ENCODE measurements around the gene SLFN14.

DNA sequence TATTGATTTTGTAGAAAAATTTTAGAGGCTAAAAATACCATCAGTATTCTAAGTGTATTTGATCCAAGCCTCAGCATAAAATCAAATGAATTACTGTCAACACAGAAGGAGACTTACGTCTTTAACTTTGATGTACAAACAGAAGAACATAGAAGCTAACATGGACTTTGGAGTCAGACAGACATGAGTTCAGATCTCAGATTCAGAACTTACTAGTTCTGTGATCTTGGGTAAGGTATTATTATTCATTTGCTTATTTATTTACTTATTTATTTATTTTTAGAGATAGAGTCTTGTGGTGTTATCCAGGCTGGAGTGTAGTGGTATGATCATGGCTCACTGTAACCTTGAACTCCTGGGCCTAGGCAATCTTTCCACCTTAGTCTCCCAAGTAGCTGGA lies 19.2 kb downstream of the SLFN14 start:
- TF ChIP-seq, protein P1, sequence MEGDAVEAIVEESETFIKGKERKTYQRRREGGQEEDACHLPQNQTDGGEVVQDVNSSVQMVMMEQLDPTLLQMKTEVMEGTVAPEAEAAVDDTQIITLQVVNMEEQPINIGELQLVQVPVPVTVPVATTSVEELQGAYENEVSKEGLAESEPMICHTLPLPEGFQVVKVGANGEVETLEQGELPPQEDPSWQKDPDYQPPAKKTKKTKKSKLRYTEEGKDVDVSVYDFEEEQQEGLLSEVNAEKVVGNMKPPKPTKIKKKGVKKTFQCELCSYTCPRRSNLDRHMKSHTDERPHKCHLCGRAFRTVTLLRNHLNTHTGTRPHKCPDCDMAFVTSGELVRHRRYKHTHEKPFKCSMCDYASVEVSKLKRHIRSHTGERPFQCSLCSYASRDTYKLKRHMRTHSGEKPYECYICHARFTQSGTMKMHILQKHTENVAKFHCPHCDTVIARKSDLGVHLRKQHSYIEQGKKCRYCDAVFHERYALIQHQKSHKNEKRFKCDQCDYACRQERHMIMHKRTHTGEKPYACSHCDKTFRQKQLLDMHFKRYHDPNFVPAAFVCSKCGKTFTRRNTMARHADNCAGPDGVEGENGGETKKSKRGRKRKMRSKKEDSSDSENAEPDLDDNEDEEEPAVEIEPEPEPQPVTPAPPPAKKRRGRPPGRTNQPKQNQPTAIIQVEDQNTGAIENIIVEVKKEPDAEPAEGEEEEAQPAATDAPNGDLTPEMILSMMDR (IDR thresholded peaks at IDR 0.05; ENCODE audit: low read depth, low read length): no peak
- no peak for TF ChIP-seq EZH2phosphoT487 (IDR thresholded peaks at IDR 0.05; ENCODE audit: low read depth)
